PC-3 (cell line): ENCODE results near the gene TMEM14A. TPM values are rescaled to one million over a fixed set of nuclear protein-coding genes. Genes with fewer than 3 reads are reported as not detected.
A peak's percentile ranks its signal among the peaks of the same experiment; 100 is the strongest.
"Not testable (repeated sequence)": the region's sequence is repeated elsewhere in the genome, so short reads cannot be mapped to it uniquely, and the experiment has no call there.

Experiments
- ATAC-seq: fragments of 200-7000 bp; cut with Tn5 transposase; 2 replicates; pipeline ENCODE4 v1.9.1; 2020; ENCODE audit warnings: mild to moderate bottlenecking, moderate library complexity
- BruUV-seq: library from RNA; stranded (reverse); fragments of 400-500 nt; replicated peaks from 2 replicates; lab custom pipeline; 2021; lab: Mats Ljungman, UMichigan
- CTCF ChIA-PET: fragments of 300-600 bp; sonication (Branson Sonifier 250); formaldehyde crosslinking; loops from one replicate; lab custom pipeline; 2022; ENCODE audit warnings: antibody characterized with exemption; lab: Charles Lee
- POLR2A ChIA-PET: fragments of 300-600 bp; sonication (Branson Sonifier 250); formaldehyde crosslinking; loops from one replicate; lab custom pipeline; 2022; ENCODE audit warnings: antibody characterized with exemption; ENCODE audit not compliant: unreplicated experiment; lab: Charles Lee
- DNase-seq: peaks from one replicate; pipeline ENCODE4 v3.0.0-alpha.2; 2015
- H2AFZ ChIP-seq: fragments of 300-600 bp; sonication (generic); 2 replicates; pipeline ENCODE4 v1.6.0; 2016; ENCODE audit warnings: antibody characterized with exemption, low read length
- H3F3A ChIP-seq: fragments of 300-600 bp; sonication (generic); one replicate; pipeline ENCODE4 v1.6.0; 2017; ENCODE audit warnings: antibody characterized with exemption, low read length, control low read depth, mild to moderate bottlenecking; ENCODE audit not compliant: unreplicated experiment
- H3K27ac ChIP-seq: fragments of 300-600 bp; sonication (generic); 2 replicates; pipeline ENCODE4 v1.5.1; 2016; ENCODE audit warnings: mild to moderate bottlenecking, low read length
- H3K27me3 ChIP-seq: fragments of 300-600 bp; sonication (generic); 2 replicates; pipeline ENCODE4 v1.6.1; 2016; ENCODE audit warnings: low read length, mixed read lengths
- H3K36me3 ChIP-seq: fragments of 300-600 bp; sonication (generic); 2 replicates; pipeline ENCODE4 v1.6.1; 2016; ENCODE audit warnings: low read depth, mixed run types, low read length, mixed read lengths
- H3K4me1 ChIP-seq: fragments of 300-600 bp; sonication (generic); 2 replicates; pipeline ENCODE4 v1.5.1; 2016; ENCODE audit warnings: low read length; ENCODE audit not compliant: insufficient read depth
- H3K4me2 ChIP-seq: fragments of 300-600 bp; sonication (generic); 2 replicates; pipeline ENCODE4 v1.6.0; 2016; ENCODE audit warnings: low read length
- H3K4me3 ChIP-seq: fragments of 300-600 bp; sonication (generic); 2 replicates; pipeline ENCODE4 v1.5.1; 2016; ENCODE audit warnings: mild to moderate bottlenecking, low read length, mixed read lengths
- H3K79me2 ChIP-seq: fragments of 300-600 bp; sonication (generic); 2 replicates; pipeline ENCODE4 v1.6.1; 2017; ENCODE audit warnings: low read length, mixed read lengths
- H3K9ac ChIP-seq: fragments of 300-600 bp; sonication (generic); 2 replicates; pipeline ENCODE4 v1.6.0; 2016; ENCODE audit warnings: mild to moderate bottlenecking, low read length
- H3K9me2 ChIP-seq: fragments of 300-600 bp; sonication (generic); replicated peaks from 2 replicates; pipeline ENCODE4 v1.6.1; 2016; ENCODE audit warnings: mixed run types, low read length, mixed read lengths
- H3K9me3 ChIP-seq: fragments of 300-600 bp; sonication (generic); 2 replicates; pipeline ENCODE4 v1.6.1; 2016; ENCODE audit warnings: low read length, mixed read lengths
- H4K20me1 ChIP-seq: fragments of 300-600 bp; sonication (generic); 2 replicates; pipeline ENCODE4 v1.6.1; 2016; ENCODE audit warnings: low read length, mixed read lengths
- CTCF ChIP-seq: fragments of 300-600 bp; sonication (generic); conservative IDR thresholded peaks from 2 replicates; pipeline ENCODE4 v1.5.1; 2017; ENCODE audit warnings: antibody characterized with exemption, low read depth, mild to moderate bottlenecking, low read length
- EZH2 ChIP-seq: fragments of 300-600 bp; sonication (generic); IDR thresholded peaks from one replicate; pipeline ENCODE4 v1.6.1; 2017; ENCODE audit warnings: antibody characterized with exemption, mild to moderate bottlenecking, low read length; ENCODE audit not compliant: unreplicated experiment
- EZH2phosphoT487 ChIP-seq: fragments of 300-600 bp; sonication (generic); IDR thresholded peaks from 2 replicates; pipeline ENCODE4 v1.6.1; 2018; ENCODE audit warnings: mild to moderate bottlenecking, antibody characterized with exemption, low read length, borderline replicate concordance
- intact Hi-C: fragments of 100-400 bp; cut with micrococcal nuclease; formaldehyde crosslinking; loops from 2 replicates; pipeline ENCODE4 v1.9.0; 2023
- total RNA-seq: library from RNA; depleted of rRNA; stranded (reverse); fragments of >200 nt; gene quantifications from 2 replicates; pipeline ENCODE4 v1.2.3, GENCODE V29; 2014

Gene TMEM14A
- total RNA-seq, 1 experiment from 2014 or later, result 65.4 TPM

GRCh38 chr6:52697903-52698302 is 27.0 kb downstream of the TMEM14A start:
- peak; percentile 40 for TF ChIP-seq CTCF
- no peak for TF ChIP-seq EZH2
- no peaks in the 10 kb centered on the region for H3K9me3 ChIP-seq
- H2AFZ ChIP-seq, result no peak overlapping the region

DNA sequence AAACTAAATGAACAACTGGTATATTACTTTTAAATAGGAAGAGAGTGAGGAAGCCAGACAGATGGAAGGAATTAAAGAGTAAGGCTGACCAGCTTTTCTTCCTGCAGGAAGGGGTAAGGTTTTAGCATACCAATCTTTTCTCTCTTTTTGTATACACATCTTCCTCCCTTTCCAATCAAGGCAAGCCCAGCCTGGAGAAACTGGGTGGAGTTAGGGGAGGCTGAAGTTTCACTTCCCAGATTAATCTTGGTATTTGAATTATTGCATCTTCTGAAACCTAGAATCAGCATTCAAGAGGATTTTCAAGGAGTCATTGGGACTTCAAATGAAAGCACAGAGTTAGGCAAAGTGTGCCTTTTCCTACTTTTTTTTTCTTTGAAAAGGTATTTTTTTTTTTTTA is 33.1 kb downstream of the TMEM14A start:
- no TSS peak for BruUV-seq
- H3K9me3 ChIP-seq, result no peaks in the 10 kb centered on the region
- CTCF ChIA-PET, result no interaction called here
- H3K27ac ChIP-seq, result no peak overlapping the region
- H3K27me3 ChIP-seq, result no peaks in the 10 kb centered on the region
- no peak for TF ChIP-seq CTCF
- no peak for TF ChIP-seq EZH2phosphoT487
- no peak for TF ChIP-seq EZH2
- no peak overlapping the region for H3K4me2 ChIP-seq
- DNase-seq, result no peak
- H3K9ac ChIP-seq, result no peak overlapping the region
- H4K20me1 ChIP-seq, result no peaks in the 10 kb centered on the region
- no peaks in the 10 kb centered on the region for H3K36me3 ChIP-seq
- POLR2A ChIA-PET, result no interaction called here
- H3K79me2 ChIP-seq, result no peaks in the 10 kb centered on the region
- no peak overlapping the region for H3K4me3 ChIP-seq
- no peak overlapping the region for H2AFZ ChIP-seq
- no peaks in the 10 kb centered on the region for H3F3A ChIP-seq
- intact Hi-C loops, result no loop called here
- H3K9me2 ChIP-seq, result no peaks in the 10 kb centered on the region
- ATAC-seq, result no peak
- H3K4me1 ChIP-seq, result no peaks in the 10 kb centered on the region

More at GRCh38 chr6:52697903-52698302, 27.0 kb downstream of the TMEM14A start:
- BruUV-seq, result no TSS peak
- ATAC-seq, result peak; percentile 51; the same call in 1 of the 2 replicates
- no peaks in the 10 kb centered on the region for H3F3A ChIP-seq
- H3K79me2 ChIP-seq, result no peaks in the 10 kb centered on the region
- ChIA-PET POLR2A (no interaction called here), CTCF (no interaction called here)
- DNase-seq, result peak; percentile 14
- intact Hi-C loops, result loop anchor here (10.0 kb wide), 2 partner anchors 117 to 177 kb away; no protein-coding TSS in a partner anchor
- H3K9me2 ChIP-seq, result no peaks in the 10 kb centered on the region
- H3K4me2 ChIP-seq, result no peak overlapping the region
- H3K9ac ChIP-seq, result no peak overlapping the region
- H4K20me1 ChIP-seq, result no peaks in the 10 kb centered on the region
- H3K27me3 ChIP-seq, result no peaks in the 10 kb centered on the region
- H3K4me3 ChIP-seq, result no peak overlapping the region
- no peaks in the 10 kb centered on the region for H3K4me1 ChIP-seq
- no peaks in the 10 kb centered on the region for H3K36me3 ChIP-seq
- no peak overlapping the region for H3K27ac ChIP-seq

- H3K9me3 ChIP-seq, H3K4me3 ChIP-seq, BruUV-seq, ATAC-seq, intact Hi-C loops, H3F3A ChIP-seq, H2AFZ ChIP-seq, H3K27me3 ChIP-seq, H3K27ac ChIP-seq, H4K20me1 ChIP-seq, POLR2A ChIA-PET, CTCF ChIA-PET, H3K4me1 ChIP-seq, H3K4me2 ChIP-seq, H3K36me3 ChIP-seq, H3K9me2 ChIP-seq, H3K79me2 ChIP-seq, H3K9ac ChIP-seq, DNase-seq: not testable (repeated sequence)
Observed at GRCh38 chr6:52704781-52705502, 34.0 kb downstream of the TMEM14A start.
